ENCODE measurements around the gene ABHD14A. TPM values are rescaled to one million over a fixed set of nuclear protein-coding genes. Genes with fewer than 3 reads are reported as not detected.

Gene ABHD14A
- total RNA-seq, 4 donors from 2014 or later, result 10.0 to 22.3 (median 15.8) TPM

DNA sequence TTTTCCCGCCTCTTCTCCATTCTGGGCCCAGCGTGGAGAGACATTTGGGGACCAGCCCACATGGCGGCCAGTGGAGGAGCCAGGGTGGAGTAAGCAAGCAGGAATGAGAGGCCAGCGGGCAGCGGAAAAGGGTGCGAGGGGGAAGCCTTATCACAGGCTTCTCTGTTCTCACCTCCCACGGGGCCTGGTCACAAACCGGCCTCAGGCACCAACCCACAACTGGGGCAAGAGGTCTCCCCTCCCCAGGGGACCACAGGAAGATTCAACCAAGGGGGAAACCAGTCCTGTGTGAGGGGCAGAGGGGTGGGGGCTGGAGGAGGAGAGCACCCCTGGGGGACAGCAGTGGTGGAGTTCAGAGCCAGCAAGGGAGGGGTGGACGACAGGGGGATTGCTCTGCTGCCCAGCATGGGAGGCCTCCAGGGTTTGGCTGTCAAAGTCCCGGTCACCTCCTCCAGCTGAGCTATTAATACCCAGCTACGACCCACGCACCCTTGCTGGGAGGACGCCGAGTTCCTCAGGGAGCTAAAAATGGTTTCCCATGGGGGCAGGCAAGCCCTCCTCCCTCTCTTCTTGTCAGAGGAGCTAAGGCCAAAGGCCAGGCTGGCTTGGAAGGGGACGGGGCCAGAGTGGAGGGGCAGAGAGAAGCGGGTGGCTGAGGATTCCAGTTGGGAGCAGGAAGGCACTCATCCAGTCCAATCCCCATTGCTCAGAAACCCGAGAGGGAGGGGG is 44.7 kb downstream of the ABHD14A start:
- DNase-seq (ENCODE audit: extremely low spot score), result no peak
- intact Hi-C loops (cut with DNase I), result loop anchor here (5.0 kb wide), 1 partner anchor 38 kb away; the partner anchor contains the start of gene DUSP7
- TF ChIP-seq EP300 (IDR thresholded peaks at IDR 0.05) (peak; percentile 71), POLR2AphosphoS5 (IDR thresholded peaks at IDR 0.05) (peak; percentile 56 to 62)
- TF ChIP-seq, protein P1, sequence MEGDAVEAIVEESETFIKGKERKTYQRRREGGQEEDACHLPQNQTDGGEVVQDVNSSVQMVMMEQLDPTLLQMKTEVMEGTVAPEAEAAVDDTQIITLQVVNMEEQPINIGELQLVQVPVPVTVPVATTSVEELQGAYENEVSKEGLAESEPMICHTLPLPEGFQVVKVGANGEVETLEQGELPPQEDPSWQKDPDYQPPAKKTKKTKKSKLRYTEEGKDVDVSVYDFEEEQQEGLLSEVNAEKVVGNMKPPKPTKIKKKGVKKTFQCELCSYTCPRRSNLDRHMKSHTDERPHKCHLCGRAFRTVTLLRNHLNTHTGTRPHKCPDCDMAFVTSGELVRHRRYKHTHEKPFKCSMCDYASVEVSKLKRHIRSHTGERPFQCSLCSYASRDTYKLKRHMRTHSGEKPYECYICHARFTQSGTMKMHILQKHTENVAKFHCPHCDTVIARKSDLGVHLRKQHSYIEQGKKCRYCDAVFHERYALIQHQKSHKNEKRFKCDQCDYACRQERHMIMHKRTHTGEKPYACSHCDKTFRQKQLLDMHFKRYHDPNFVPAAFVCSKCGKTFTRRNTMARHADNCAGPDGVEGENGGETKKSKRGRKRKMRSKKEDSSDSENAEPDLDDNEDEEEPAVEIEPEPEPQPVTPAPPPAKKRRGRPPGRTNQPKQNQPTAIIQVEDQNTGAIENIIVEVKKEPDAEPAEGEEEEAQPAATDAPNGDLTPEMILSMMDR (IDR thresholded peaks at IDR 0.05), result no peak
- Histone ChIP-seq H3K9me3 (no peaks in the 10 kb centered on the region), H3K27ac (replicated peaks in 1 of 4) (peak overlapping the region; percentile 59 to 74 (median 70)), H3K36me3 (no peaks in the 10 kb centered on the region), H3K4me3 (no peak overlapping the region), H3K4me1 (peaks cover 56 to 74% (median 64%) of the 10 kb centered on the region in 4 donors), H3K27me3 (no peaks in the 10 kb centered on the region)
- 54% methylated on average over 15 of the region's 17 CpGs for WGBS

DNA sequence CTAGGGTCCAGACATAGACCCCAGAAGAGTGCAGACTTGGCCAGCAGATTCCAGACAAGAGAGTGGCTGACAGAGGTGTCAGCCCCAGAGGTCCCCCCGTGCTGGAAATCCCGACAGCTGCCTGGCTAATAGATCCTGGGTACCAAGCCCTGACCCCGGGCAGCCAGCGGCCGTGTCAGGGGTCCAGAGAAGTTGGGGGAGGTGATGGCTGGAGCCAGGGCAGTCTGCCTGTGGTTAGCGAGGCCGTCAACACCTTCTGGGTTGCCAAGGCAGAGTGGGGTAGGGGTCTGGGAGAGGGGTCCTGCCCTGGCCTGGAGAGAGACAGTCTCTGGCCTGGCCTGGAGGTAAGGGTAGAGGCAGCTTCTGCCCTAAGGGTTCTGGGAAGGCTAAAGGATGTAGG is 45.9 kb downstream of the ABHD14A start:
- 82% methylated on average over 7 of the region's 7 CpGs for WGBS

DNA sequence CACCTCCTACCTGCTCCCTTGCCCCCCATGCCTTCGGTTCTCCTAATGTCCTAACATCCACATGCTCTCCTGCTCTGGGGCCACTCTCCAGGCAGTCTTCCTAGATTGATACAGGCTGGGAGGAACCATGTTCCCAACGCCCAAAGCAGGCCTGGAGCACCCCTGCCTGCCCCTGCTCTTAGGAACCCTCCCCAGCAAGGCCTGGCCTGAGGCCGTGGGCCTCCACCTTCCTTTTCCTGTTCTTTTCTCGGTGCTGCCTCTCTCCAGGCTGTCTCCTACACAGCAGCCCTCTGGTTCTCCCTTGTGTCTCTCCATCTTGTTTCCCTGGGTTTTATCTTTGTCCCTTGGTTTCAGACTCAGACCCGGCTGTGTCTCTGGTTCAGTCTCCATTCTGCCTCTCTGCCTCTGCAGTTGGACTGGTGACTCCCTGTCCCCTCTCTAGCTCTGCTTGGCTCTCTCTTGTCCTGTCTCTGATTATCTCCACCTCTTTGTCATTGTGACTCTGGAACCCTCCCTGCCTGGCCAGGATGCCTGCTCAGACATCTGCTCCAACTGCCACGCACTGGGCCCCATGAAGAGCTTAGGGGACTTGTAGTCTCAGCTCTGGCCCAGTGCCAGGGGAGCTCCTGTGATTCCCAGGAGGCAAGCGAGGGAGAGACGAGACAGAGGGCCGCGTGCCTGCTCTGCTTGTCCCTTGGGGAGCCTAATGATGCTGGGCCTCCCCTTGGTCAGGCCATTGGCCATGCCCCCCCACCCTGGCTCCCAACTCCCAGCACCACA is 46.8 kb downstream of the ABHD14A start:
- H3K36me3 ChIP-seq, result no peaks in the 10 kb centered on the region
- intact Hi-C loops (cut with DNase I), result no loop called here
- no peaks in the 10 kb centered on the region for H3K27me3 ChIP-seq
- TF ChIP-seq, protein P1 (IDR thresholded peaks at IDR 0.05), result no peak
- TF ChIP-seq POLR2AphosphoS5 (IDR thresholded peaks at IDR 0.05) (no peak), POLR2A (IDR thresholded peaks at IDR 0.05; ENCODE audit: low read depth) (no peak), EP300 (IDR thresholded peaks at IDR 0.05) (no peak)
- 83% methylated on average over 5 of the region's 10 CpGs for WGBS
- no peak overlapping the region for H3K4me3 ChIP-seq
- H3K4me1 ChIP-seq, result peaks cover 73 to 88% (median 79%) of the 10 kb centered on the region in 4 donors
- no peak for DNase-seq (ENCODE audit: extremely low spot score)
- H3K27ac ChIP-seq (replicated peaks in 1 of 4), result peak overlapping the region; percentile 59 to 71 (median 66)
- H3K9me3 ChIP-seq, result no peaks in the 10 kb centered on the region

More for the DNA sequence above, 45.9 kb downstream of the ABHD14A start:
- Histone ChIP-seq H3K4me1 (peaks cover 67 to 86% (median 76%) of the 10 kb centered on the region in 4 donors), H3K4me3 (no peak overlapping the region), H3K36me3 (no peaks in the 10 kb centered on the region), H3K9me3 (no peaks in the 10 kb centered on the region), H3K27me3 (no peaks in the 10 kb centered on the region), H3K27ac (replicated peaks in 1 of 4) (peak overlapping the region; percentile 59 to 71 (median 66))
- intact Hi-C loops (cut with DNase I), result no loop called here
- TF ChIP-seq, protein P1 (IDR thresholded peaks at IDR 0.05), result no peak
- TF ChIP-seq POLR2AphosphoS5 (IDR thresholded peaks at IDR 0.05), result no peak
- no peak for TF ChIP-seq POLR2A (IDR thresholded peaks at IDR 0.05; ENCODE audit: low read depth)
- TF ChIP-seq EP300 (IDR thresholded peaks at IDR 0.05), result no peak
- no peak for DNase-seq (ENCODE audit: extremely low spot score)

DNA sequence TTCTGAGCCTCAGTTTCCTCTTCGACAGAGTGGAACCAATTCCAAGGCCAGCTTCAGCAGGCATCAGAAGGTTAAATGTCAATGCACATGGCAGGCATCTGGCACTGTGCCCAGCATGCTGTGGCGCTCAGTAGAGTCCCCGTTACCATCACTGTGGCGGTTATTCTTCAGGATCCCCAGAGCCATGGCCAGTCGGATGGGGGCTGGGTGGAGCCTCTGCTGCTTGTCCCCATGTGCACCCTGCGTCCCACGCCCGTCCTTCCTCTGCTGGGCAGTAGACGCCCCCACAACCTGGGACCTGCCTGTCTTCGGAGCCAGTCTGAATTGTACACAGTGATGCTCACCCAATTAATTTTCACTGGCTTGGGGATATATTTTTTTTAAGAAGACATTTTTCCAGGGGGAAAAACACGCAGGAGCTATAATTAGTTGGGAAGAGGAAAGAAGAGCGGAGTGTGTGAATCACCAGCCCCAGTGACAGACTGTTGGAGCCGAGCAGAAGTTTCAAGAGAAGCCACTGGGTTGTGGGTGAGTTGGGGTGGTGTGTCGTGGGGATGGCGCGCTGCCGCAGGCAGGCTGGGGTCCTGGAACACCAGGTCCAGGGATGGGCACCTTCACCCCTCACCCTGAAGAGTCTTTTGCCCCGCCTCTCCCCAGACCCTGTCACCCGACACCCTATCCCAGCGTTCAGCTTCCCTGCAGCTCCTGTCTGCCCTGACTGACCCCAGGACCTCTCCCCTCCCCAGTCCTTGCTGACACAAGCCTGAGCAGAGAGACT is 47.6 kb downstream of the ABHD14A start:
- Histone ChIP-seq H3K36me3 (no peaks in the 10 kb centered on the region), H3K27me3 (no peaks in the 10 kb centered on the region), H3K27ac (replicated peaks in 1 of 4) (peak overlapping the region; percentile 59 to 71 (median 66)), H3K9me3 (no peaks in the 10 kb centered on the region), H3K4me3 (peak overlapping the region; percentile 8 to 22 (median 19)), H3K4me1 (peaks cover 73 to 81% (median 77%) of the 10 kb centered on the region in 4 donors)
- no peak for DNase-seq (ENCODE audit: extremely low spot score)
- TF ChIP-seq EP300 (IDR thresholded peaks at IDR 0.05), result no peak
- peak; percentile 7 to 11 for TF ChIP-seq POLR2AphosphoS5 (IDR thresholded peaks at IDR 0.05)
- WGBS, result 39% methylated on average over 16 of the region's 20 CpGs
- intact Hi-C loops (cut with DNase I), result no loop called here

Measured in esophagus muscularis mucosa (tissue), 4 donors.